ENCODE data around the gene NLRP14. TPM values are rescaled to one million over a fixed set of nuclear protein-coding genes. Genes with fewer than 3 reads are reported as not detected.

Gene NLRP14
- total RNA-seq, 1 donor from 2014 or later = 0.24 TPM

DNA sequence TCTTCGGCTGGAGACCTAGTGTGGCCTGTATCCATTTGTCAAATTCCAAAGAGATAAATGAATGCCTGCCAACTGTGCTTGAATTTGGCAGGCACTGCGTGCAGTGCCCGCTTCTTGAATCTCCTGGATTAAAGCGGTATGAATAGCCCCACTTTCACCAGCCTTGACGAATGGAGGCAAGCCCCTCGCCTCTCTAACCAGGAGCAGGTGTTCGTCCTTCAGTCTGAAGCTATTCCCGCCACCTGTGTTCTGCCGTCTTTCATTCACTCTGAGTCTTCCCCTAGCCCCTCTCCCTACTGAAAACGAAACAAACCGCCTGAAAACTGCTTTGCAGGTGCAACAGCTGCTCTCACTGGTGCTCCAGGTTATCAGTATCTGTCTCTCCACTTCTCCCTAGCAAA, 11.2 kb downstream of the NLRP14 start:
- H3K27me3 Mint-ChIP-seq = peaks cover 5% of the 10 kb centered on the region
- no peak overlapping the region for H3K27ac Mint-ChIP-seq
- TF ChIP-seq, protein P1, sequence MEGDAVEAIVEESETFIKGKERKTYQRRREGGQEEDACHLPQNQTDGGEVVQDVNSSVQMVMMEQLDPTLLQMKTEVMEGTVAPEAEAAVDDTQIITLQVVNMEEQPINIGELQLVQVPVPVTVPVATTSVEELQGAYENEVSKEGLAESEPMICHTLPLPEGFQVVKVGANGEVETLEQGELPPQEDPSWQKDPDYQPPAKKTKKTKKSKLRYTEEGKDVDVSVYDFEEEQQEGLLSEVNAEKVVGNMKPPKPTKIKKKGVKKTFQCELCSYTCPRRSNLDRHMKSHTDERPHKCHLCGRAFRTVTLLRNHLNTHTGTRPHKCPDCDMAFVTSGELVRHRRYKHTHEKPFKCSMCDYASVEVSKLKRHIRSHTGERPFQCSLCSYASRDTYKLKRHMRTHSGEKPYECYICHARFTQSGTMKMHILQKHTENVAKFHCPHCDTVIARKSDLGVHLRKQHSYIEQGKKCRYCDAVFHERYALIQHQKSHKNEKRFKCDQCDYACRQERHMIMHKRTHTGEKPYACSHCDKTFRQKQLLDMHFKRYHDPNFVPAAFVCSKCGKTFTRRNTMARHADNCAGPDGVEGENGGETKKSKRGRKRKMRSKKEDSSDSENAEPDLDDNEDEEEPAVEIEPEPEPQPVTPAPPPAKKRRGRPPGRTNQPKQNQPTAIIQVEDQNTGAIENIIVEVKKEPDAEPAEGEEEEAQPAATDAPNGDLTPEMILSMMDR (conservative IDR thresholded peaks at IDR 0.05) = no peak
- H3K9me3 Mint-ChIP-seq = no peaks in the 10 kb centered on the region
- H3K4me1 Mint-ChIP-seq (ENCODE audit: unreplicated experiment) = no peaks in the 10 kb centered on the region
- H3K36me3 Mint-ChIP-seq = no peaks in the 10 kb centered on the region
- DNase-seq (ENCODE audit: extremely low spot score, unreplicated experiment) = no peak
- H3K4me3 Mint-ChIP-seq = no peak overlapping the region

DNA sequence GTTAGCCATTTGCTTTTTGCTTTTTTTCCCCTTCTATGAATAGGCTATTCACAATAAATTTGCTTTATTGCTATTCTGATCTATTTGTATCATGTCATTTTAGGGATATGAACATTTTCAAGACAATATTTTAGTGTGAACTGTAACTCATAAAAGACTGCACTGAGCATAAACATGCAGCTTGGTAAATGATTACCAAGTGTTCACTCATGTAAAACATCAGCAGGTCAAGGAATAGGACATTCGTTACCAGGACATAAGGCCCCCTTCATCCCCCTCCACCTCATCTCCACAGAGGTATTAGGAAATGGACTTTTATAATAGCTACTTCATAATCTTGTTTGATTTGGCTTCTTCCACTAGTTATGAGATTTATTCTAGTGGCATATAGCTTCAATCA, 12.4 kb downstream of the NLRP14 start:
- H3K9me3 Mint-ChIP-seq = no peaks in the 10 kb centered on the region

DNA sequence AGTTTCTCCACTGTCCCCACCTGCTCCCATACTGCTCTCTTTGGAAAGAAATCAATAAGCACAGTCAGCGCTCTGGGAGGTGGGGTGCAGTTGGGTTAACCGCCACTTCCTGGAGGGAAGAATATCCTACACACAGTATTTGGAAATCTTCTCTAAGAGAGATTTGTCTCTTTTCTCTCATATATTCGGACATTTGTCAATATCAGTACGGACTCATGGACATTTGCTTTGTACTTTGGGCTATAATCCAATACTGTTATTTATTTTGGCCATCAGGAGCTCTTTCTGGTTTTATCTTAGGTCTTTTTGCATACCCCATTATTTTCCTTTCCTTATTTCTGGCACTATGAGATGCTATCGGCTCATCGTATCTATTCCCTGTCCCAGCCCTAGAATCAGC, 13.7 kb downstream of the NLRP14 start:
- H3K4me1 Mint-ChIP-seq (ENCODE audit: unreplicated experiment) = no peaks in the 10 kb centered on the region
- no peak overlapping the region for H3K27ac Mint-ChIP-seq
- no peaks in the 10 kb centered on the region for H3K9me3 Mint-ChIP-seq
- H3K36me3 Mint-ChIP-seq = no peaks in the 10 kb centered on the region
- TF ChIP-seq, protein P1 (conservative IDR thresholded peaks at IDR 0.05) = no peak
- no peak for DNase-seq (ENCODE audit: extremely low spot score, unreplicated experiment)
- H3K4me3 Mint-ChIP-seq = no peak overlapping the region
- peaks cover 5% of the 10 kb centered on the region for H3K27me3 Mint-ChIP-seq

More for the DNA sequence above, 12.4 kb downstream of the NLRP14 start:
- no peaks in the 10 kb centered on the region for H3K4me1 Mint-ChIP-seq (ENCODE audit: unreplicated experiment)
- no peak overlapping the region for H3K4me3 Mint-ChIP-seq
- DNase-seq (ENCODE audit: extremely low spot score, unreplicated experiment) = no peak
- H3K27me3 Mint-ChIP-seq = peaks cover 5% of the 10 kb centered on the region
- H3K27ac Mint-ChIP-seq = no peak overlapping the region
- no peaks in the 10 kb centered on the region for H3K36me3 Mint-ChIP-seq
- TF ChIP-seq, protein P1 (conservative IDR thresholded peaks at IDR 0.05) = no peak

DNA sequence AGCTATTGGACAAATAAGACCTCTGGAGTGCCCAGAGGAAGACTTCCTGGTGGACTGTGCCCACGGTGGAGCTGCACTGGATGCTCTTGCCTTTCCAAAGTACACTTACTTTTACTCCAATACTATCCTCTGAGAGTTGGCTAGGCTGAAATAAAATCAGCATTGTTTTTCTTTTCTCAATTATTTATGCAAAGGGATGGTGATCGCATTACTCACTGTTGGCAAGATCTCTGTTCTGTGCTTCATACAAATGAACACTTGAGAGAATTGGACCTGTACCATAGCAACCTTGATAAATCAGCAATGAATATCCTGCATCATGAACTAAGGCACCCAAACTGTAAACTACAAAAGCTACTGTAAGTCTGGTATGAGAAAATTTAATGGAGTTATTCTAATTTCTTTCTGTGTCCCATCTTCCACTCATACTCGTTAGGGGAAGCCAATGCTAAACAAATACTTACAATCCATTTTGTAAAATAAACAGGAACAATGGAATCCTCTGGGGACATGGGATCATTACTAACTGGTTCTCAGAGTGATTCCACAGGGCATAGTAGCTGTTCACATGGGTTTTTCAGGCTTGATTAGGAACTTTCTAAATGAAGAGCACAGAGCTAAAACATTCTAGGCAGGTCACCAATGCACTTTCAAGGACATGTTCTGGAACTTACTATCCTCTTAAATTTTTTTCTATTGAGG, 26.3 kb downstream of the NLRP14 start:
- Mint-ChIP-seq H3K4me1 (ENCODE audit: unreplicated experiment) (no peaks in the 10 kb centered on the region), H3K36me3 (no peaks in the 10 kb centered on the region), H3K9me3 (no peaks in the 10 kb centered on the region), H3K27me3 (no peaks in the 10 kb centered on the region), H3K4me3 (no peak overlapping the region), H3K27ac (no peak overlapping the region)
- TF ChIP-seq, protein P1 (conservative IDR thresholded peaks at IDR 0.05) = no peak
- no peak for DNase-seq (ENCODE audit: extremely low spot score, unreplicated experiment)

DNA sequence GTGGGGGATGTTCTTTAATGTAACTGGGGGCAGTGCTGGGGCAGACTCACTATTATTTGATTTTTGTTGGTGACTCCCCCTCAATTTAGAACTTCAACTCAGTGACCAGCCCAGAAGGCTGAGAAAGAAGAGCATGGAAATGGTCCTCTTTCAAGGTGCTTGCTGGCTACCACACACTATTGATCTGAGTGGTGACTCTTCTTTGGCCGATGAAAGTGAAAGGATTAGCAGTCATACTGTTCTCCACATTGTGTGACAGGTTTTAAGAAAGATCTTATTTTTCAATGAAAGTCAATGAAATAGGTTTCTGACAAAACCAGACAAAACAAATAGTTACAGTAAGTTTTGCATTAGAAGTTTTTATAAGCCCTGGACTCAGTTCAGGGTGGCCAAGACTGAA, 29.9 kb downstream of the NLRP14 start:
- no peaks in the 10 kb centered on the region for H3K27me3 Mint-ChIP-seq
- H3K27ac Mint-ChIP-seq = no peak overlapping the region
- H3K36me3 Mint-ChIP-seq = no peaks in the 10 kb centered on the region
- H3K4me1 Mint-ChIP-seq (ENCODE audit: unreplicated experiment) = no peaks in the 10 kb centered on the region
- no peak for DNase-seq (ENCODE audit: extremely low spot score, unreplicated experiment)
- TF ChIP-seq, protein P1 (conservative IDR thresholded peaks at IDR 0.05) = no peak
- H3K4me3 Mint-ChIP-seq = no peak overlapping the region
- H3K9me3 Mint-ChIP-seq = no peaks in the 10 kb centered on the region
